ENCODE data around the gene CAMK1G. TPM values are rescaled to one million over a fixed set of nuclear protein-coding genes. Genes with fewer than 3 reads are reported as not detected.
A peak's percentile ranks its signal among the peaks of the same experiment; 100 is the strongest.

CAMK1G gene
- total and polyA plus RNA-seq, 9 of the 15 experiments (the other 6 are each of a cell fraction or from before 2014, with no cell fraction given), result not detected

DNA sequence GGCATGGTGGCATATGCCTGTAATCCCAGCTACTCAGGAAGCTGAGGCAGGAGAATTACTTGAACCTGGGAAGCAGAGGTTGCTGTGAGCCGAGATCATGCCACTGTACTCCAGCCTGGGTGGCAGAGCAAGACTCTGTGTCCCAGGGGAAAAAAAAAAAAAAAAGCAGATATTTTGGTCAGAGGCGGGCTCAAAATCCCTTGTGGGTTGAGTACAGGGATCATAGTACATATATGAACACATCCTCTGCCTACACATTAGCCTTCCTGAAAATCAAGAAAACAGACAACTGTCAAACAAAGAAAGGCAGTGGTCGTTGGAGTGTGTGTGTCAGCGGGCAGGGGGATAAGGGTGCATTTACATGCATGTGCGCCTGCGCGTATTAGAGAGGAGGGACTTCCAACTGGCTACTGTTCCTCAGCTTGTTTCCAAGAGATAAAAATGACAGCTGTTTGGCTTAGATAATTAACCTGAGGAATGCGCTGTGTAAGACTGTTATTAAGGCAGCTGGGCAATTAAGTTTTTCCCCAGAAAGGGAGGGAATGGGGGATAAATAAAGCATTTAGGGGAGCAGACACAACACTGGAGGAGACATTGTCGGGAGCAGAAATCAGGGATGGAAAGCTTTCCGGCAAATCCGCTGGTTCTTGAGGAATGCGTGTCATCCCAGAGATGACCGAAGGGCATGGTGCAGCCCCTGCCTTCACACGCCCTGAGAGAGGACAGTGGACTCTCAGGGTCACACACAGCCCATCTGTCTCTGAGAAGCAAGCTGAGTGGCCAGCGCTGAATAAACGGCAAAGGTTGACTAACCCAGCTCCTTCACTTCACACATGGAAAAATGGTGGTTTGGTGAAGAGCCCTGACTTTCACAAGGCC is 62.3 kb downstream of the CAMK1G start (continued):
- TF ChIP-seq, protein P1, sequence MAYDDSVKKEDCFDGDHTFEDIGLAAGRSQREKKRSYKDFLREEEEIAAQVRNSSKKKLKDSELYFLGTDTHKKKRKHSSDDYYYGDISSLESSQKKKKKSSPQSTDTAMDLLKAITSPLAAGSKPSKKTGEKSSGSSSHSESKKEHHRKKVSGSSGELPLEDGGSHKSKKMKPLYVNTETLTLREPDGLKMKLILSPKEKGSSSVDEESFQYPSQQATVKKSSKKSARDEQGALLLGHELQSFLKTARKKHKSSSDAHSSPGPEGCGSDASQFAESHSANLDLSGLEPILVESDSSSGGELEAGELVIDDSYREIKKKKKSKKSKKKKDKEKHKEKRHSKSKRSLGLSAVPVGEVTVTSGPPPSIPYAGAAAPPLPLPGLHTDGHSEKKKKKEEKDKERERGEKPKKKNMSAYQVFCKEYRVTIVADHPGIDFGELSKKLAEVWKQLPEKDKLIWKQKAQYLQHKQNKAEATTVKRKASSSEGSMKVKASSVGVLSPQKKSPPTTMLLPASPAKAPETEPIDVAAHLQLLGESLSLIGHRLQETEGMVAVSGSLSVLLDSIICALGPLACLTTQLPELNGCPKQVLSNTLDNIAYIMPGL (CRISPR knock-in tag; IDR thresholded peaks at IDR 0.05), result no peak
- TF ChIP-seq U2AF1 (optimal IDR thresholded peaks at IDR 0.05; ENCODE audit: low read depth, low read length) (no peak), HCFC1 (IDR thresholded peaks at IDR 0.05; ENCODE audit: low read depth, low read length) (no peak), BCOR (IDR thresholded peaks at IDR 0.05) (no peak), ZNF76 (CRISPR knock-in tag; IDR thresholded peaks at IDR 0.05; ENCODE audit: borderline replicate concordance) (0 out of 2 replicates have a peak, but pooled peaks have one; percentile 38), MTA2 (IDR thresholded peaks at IDR 0.05; ENCODE audit: low read depth) (peak; percentile 92), TAF9B (IDR thresholded peaks at IDR 0.05; ENCODE audit: partially characterized antibody) (peak; percentile 61), PHF8 (IDR thresholded peaks at IDR 0.05; ENCODE audit: borderline replicate concordance, low read length) (no peak), EP300 (IDR thresholded peaks at IDR 0.05; ENCODE audit: low read length) (peak; percentile 93), PHF21A (IDR thresholded peaks at IDR 0.05; ENCODE audit: borderline replicate concordance, low read depth) (no peak), DMBX1 (CRISPR knock-in tag; IDR thresholded peaks at IDR 0.05; ENCODE audit: borderline replicate concordance) (peak; percentile 60), DACH1 (IDR thresholded peaks at IDR 0.05; ENCODE audit: partially characterized antibody) (peak; percentile 98), TCF3 (CRISPR knock-in tag; IDR thresholded peaks at IDR 0.05) (peak; percentile 95), ZNF766 (CRISPR knock-in tag; conservative IDR thresholded peaks at IDR 0.05) (peak; percentile 63), ZNF212 (CRISPR knock-in tag; IDR thresholded peaks at IDR 0.05) (0 out of 2 replicates have a peak, but pooled peaks have one; percentile 61), OTX1 (CRISPR knock-in tag; IDR thresholded peaks at IDR 0.05) (0 out of 2 replicates have a peak, but pooled peaks have one; percentile 12), ZNF444 (CRISPR knock-in tag; IDR thresholded peaks at IDR 0.05) (0 out of 2 replicates have a peak, but pooled peaks have one; percentile 29), BRD9 (IDR thresholded peaks at IDR 0.05; ENCODE audit: low read depth, partially characterized antibody) (no peak), SNRNP70 (optimal IDR thresholded peaks at IDR 0.05; ENCODE audit: low read depth, low read length) (no peak), RBM14 (IDR thresholded peaks at IDR 0.05; ENCODE audit: borderline replicate concordance, insufficient read depth, low read depth, low read length) (no peak)
- TF ChIP-seq, protein P2, sequence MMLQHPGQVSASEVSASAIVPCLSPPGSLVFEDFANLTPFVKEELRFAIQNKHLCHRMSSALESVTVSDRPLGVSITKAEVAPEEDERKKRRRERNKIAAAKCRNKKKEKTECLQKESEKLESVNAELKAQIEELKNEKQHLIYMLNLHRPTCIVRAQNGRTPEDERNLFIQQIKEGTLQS (IDR thresholded peaks at IDR 0.05), result no peak
- TF ChIP-seq, protein P2 (CRISPR knock-in tag; conservative IDR thresholded peaks at IDR 0.05), result no peak
- TF ChIP-seq, protein P3, sequence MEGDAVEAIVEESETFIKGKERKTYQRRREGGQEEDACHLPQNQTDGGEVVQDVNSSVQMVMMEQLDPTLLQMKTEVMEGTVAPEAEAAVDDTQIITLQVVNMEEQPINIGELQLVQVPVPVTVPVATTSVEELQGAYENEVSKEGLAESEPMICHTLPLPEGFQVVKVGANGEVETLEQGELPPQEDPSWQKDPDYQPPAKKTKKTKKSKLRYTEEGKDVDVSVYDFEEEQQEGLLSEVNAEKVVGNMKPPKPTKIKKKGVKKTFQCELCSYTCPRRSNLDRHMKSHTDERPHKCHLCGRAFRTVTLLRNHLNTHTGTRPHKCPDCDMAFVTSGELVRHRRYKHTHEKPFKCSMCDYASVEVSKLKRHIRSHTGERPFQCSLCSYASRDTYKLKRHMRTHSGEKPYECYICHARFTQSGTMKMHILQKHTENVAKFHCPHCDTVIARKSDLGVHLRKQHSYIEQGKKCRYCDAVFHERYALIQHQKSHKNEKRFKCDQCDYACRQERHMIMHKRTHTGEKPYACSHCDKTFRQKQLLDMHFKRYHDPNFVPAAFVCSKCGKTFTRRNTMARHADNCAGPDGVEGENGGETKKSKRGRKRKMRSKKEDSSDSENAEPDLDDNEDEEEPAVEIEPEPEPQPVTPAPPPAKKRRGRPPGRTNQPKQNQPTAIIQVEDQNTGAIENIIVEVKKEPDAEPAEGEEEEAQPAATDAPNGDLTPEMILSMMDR (IDR thresholded peaks at IDR 0.05 in 2 of 3, conservative IDR thresholded peaks at IDR 0.05 in 1 of 3; ENCODE audit: insufficient read depth in 2 of 3, low read depth in 1 of 3, low read length in 3 of 3), result no peak
